ENCODE data around the gene RASL10B.

DNA sequence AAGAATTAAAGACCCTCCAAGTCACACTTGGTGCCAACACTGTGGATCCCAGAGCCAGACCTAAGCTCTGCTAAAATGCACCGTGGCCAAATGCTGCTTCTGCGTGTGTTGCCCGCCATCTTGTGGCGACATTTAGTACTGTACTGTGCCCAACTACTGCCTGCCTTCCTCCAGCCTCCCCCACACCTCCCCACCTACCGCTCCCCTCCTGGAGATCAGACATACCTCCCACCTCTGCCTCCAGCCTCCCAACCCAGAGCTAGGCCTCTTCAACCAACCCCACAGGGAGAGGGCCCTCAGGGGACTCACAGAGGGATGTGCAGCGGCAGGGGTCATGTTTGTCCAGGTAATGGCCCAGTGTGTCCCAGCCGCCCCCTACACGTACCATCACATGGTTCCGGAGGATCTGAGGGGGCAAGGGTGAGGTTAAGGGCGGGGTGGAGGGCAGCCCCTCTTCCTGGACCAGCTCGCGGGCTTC, 16.1 kb downstream of the RASL10B start:
- TF ChIP-seq, protein P1, sequence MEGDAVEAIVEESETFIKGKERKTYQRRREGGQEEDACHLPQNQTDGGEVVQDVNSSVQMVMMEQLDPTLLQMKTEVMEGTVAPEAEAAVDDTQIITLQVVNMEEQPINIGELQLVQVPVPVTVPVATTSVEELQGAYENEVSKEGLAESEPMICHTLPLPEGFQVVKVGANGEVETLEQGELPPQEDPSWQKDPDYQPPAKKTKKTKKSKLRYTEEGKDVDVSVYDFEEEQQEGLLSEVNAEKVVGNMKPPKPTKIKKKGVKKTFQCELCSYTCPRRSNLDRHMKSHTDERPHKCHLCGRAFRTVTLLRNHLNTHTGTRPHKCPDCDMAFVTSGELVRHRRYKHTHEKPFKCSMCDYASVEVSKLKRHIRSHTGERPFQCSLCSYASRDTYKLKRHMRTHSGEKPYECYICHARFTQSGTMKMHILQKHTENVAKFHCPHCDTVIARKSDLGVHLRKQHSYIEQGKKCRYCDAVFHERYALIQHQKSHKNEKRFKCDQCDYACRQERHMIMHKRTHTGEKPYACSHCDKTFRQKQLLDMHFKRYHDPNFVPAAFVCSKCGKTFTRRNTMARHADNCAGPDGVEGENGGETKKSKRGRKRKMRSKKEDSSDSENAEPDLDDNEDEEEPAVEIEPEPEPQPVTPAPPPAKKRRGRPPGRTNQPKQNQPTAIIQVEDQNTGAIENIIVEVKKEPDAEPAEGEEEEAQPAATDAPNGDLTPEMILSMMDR (IDR thresholded peaks at IDR 0.05), result peak; percentile 85 to 90 (median 87)
- TF ChIP-seq EP300 (IDR thresholded peaks at IDR 0.05) (no peak), POLR2A (IDR thresholded peaks at IDR 0.05) (no peak)

All from sigmoid colon (tissue), 4 donors.